Suprapubic skin (tissue), 4 donors: ENCODE results near the gene DPP9. TPM values are rescaled to one million over a fixed set of nuclear protein-coding genes. Genes with fewer than 3 reads are reported as not detected.
A peak's percentile ranks its signal among the peaks of the same experiment; 100 is the strongest.

ENCODE experiments used
- DNase-seq, 2 donors: peaks; one replicate each; pipeline ENCODE4 v3.0.0-alpha.2; 2019; ENCODE audit warnings: low spot score in 2 of 2
- H3K27ac ChIP-seq: fragments of 200-600 bp; sonication (generic); one replicate; pipeline ENCODE4 v1.5.1; 2019
- H3K27me3 ChIP-seq: fragments of 200-600 bp; sonication (generic); one replicate; pipeline ENCODE4 v1.5.1; 2019
- H3K36me3 ChIP-seq: fragments of 200-600 bp; sonication (generic); one replicate; pipeline ENCODE4 v1.5.1; 2019
- H3K4me1 ChIP-seq: fragments of 200-600 bp; sonication (generic); one replicate; pipeline ENCODE4 v1.5.1; 2019
- H3K4me3 ChIP-seq: fragments of 200-600 bp; sonication (generic); one replicate; pipeline ENCODE4 v1.5.1; 2019; ENCODE audit warnings: mild to moderate bottlenecking
- H3K9me3 ChIP-seq: fragments of 200-600 bp; sonication (generic); one replicate; pipeline ENCODE4 v1.5.1; 2019
- EP300 ChIP-seq: sonication (generic); formaldehyde crosslinking; IDR thresholded peaks from one replicate; pipeline ENCODE4 v1.6.1; 2017; ENCODE audit warnings: antibody characterized with exemption
- POLR2A ChIP-seq, 2 donors: fragments of 450-650 bp; IDR thresholded peaks; one replicate each; pipeline ENCODE4 v1.6.1; 2017; ENCODE audit warnings: antibody characterized with exemption in 2 of 2, mild to moderate bottlenecking in 2 of 2, moderate library complexity in 2 of 2
- POLR2AphosphoS5 ChIP-seq, 3 donors: sonication (generic); formaldehyde crosslinking; IDR thresholded peaks; one replicate each; pipeline ENCODE4 v1.6.1; 2017; ENCODE audit warnings: antibody characterized with exemption in 3 of 3
- WGBS: methylation state at CpG from one replicate; pipeline ENCODE4 v1.1.5; 2018; 5-methylcytosine and 5-hydroxymethylcytosine counted together
- total RNA-seq, 4 donors: library from RNA; depleted of rRNA; stranded (reverse); fragments of >200 nt; gene quantifications; one replicate each; pipeline ENCODE4 v1.1.0, GENCODE V29; 2016
- TF ChIP-seq, protein P1 (sequence below), 2 donors: fragments of 200-600 bp in 1 of 2; fragments of 450-650 bp in 1 of 2; sonication (generic) in 1 of 2; IDR thresholded peaks; one replicate each; pipeline ENCODE4 v1.5.1; 2016 to 2019; ENCODE audit warnings: antibody characterized with exemption in 2 of 2, mild to moderate bottlenecking in 1 of 2, moderate library complexity in 1 of 2

Gene DPP9
- total RNA-seq, 4 donors from 2014 or later: 51.2 to 126 (median 84.1) TPM

GRCh38 chr19:4728871-4729270 lies 5.2 kb upstream of the DPP9 start:
- Histone ChIP-seq H3K4me3 (no peak overlapping the region), H3K27me3 (no peaks in the 10 kb centered on the region), H3K9me3 (no peaks in the 10 kb centered on the region), H3K27ac (no peak overlapping the region), H3K36me3 (no peaks in the 10 kb centered on the region), H3K4me1 (peaks cover 14% of the 10 kb centered on the region)
- WGBS: 84% methylated on average over 10 of the region's 10 CpGs
- no peak for TF ChIP-seq POLR2AphosphoS5 (IDR thresholded peaks at IDR 0.05)
- no peak for TF ChIP-seq EP300
- no peak for TF ChIP-seq POLR2A (IDR thresholded peaks at IDR 0.05)
- TF ChIP-seq, protein P1, sequence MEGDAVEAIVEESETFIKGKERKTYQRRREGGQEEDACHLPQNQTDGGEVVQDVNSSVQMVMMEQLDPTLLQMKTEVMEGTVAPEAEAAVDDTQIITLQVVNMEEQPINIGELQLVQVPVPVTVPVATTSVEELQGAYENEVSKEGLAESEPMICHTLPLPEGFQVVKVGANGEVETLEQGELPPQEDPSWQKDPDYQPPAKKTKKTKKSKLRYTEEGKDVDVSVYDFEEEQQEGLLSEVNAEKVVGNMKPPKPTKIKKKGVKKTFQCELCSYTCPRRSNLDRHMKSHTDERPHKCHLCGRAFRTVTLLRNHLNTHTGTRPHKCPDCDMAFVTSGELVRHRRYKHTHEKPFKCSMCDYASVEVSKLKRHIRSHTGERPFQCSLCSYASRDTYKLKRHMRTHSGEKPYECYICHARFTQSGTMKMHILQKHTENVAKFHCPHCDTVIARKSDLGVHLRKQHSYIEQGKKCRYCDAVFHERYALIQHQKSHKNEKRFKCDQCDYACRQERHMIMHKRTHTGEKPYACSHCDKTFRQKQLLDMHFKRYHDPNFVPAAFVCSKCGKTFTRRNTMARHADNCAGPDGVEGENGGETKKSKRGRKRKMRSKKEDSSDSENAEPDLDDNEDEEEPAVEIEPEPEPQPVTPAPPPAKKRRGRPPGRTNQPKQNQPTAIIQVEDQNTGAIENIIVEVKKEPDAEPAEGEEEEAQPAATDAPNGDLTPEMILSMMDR (IDR thresholded peaks at IDR 0.05): no peak
- DNase-seq: no peak

GRCh38 chr19:4722671-4723594 lies 709 bp downstream of the DPP9 start:
- Histone ChIP-seq H3K4me3 (peak overlapping the region; percentile 93), H3K4me1 (peaks cover 30% of the 10 kb centered on the region), H3K27ac (peak overlapping the region; percentile 95), H3K9me3 (no peaks in the 10 kb centered on the region), H3K27me3 (no peaks in the 10 kb centered on the region), H3K36me3 (peaks cover 32% of the 10 kb centered on the region)
- peak in 1 of 2 donors; percentile 82 for DNase-seq
- under 1% methylated on average over 24 of the region's 28 CpGs for WGBS
- no peak for TF ChIP-seq POLR2A (IDR thresholded peaks at IDR 0.05)
- TF ChIP-seq, protein P1 (IDR thresholded peaks at IDR 0.05): no peak
- TF ChIP-seq EP300: no peak
- TF ChIP-seq POLR2AphosphoS5 (IDR thresholded peaks at IDR 0.05): no peak

- H3K27ac ChIP-seq: no peak overlapping the region
- TF ChIP-seq, protein P1 (IDR thresholded peaks at IDR 0.05): no peak
- no peak for TF ChIP-seq POLR2AphosphoS5 (IDR thresholded peaks at IDR 0.05)
- no peak for TF ChIP-seq EP300
- no peak for TF ChIP-seq POLR2A (IDR thresholded peaks at IDR 0.05)
- peaks cover 50% of the 10 kb centered on the region for H3K36me3 ChIP-seq
- peaks cover 34% of the 10 kb centered on the region for H3K4me1 ChIP-seq
- DNase-seq: no peak
- 77% methylated on average over 6 of the region's 6 CpGs for WGBS
- no peaks in the 10 kb centered on the region for H3K27me3 ChIP-seq
- no peak overlapping the region for H3K4me3 ChIP-seq
- no peaks in the 10 kb centered on the region for H3K9me3 ChIP-seq
These were observed 2.4 kb downstream of the DPP9 start for GRCh38 chr19:4721196-4721595.

- no peak overlapping the region for H3K27ac ChIP-seq
- peaks cover 39% of the 10 kb centered on the region for H3K4me1 ChIP-seq
- no peak overlapping the region for H3K4me3 ChIP-seq
- WGBS: 70% methylated on average over 11 of the region's 13 CpGs
- H3K9me3 ChIP-seq: no peaks in the 10 kb centered on the region
- DNase-seq: no peak
- no peaks in the 10 kb centered on the region for H3K27me3 ChIP-seq
- H3K36me3 ChIP-seq: peaks cover 60% of the 10 kb centered on the region
- TF ChIP-seq, protein P1 (IDR thresholded peaks at IDR 0.05): no peak
- TF ChIP-seq POLR2AphosphoS5 (IDR thresholded peaks at IDR 0.05) (no peak), POLR2A (IDR thresholded peaks at IDR 0.05) (no peak), EP300 (no peak)
These were observed 3.5 kb downstream of the DPP9 start for GRCh38 chr19:4720037-4720700.

DNA sequence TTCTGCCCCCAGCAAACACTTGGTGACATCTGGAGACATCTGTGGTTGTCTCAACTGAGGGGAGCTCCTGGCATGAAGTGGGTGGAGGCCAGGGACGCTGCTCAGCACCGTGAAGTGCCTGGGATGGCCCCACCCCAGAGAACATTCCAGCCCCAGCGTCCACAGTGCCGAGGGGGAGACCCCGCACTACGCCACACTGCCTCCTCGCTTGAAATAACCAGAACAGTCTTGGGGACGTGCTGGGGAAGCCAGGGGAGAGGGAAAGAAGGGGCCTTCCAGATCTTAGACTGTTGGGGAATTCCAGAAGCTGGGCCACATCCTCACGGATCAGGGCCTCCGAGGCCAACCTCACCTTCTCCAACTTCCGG lies 4.2 kb downstream of the DPP9 start:
- TF ChIP-seq EP300: no peak
- TF ChIP-seq, protein P1 (IDR thresholded peaks at IDR 0.05): no peak
- no peak for TF ChIP-seq POLR2AphosphoS5 (IDR thresholded peaks at IDR 0.05)
- no peak for TF ChIP-seq POLR2A (IDR thresholded peaks at IDR 0.05)
- Histone ChIP-seq H3K27me3 (no peaks in the 10 kb centered on the region), H3K27ac (no peak overlapping the region), H3K4me1 (peaks cover 38% of the 10 kb centered on the region), H3K9me3 (no peaks in the 10 kb centered on the region), H3K4me3 (no peak overlapping the region), H3K36me3 (peaks cover 61% of the 10 kb centered on the region)
- no peak for DNase-seq
- WGBS: 59% methylated on average over 8 of the region's 11 CpGs
